Hematopoietic multipotent progenitor cell treated with erythropoietin and hydrocortisone succinate and interleukin-3 and kit ligand, for 4 days (in vitro differentiated cells): ENCODE measurements around the gene CYSRT1.

ENCODE experiments used
- DNase-seq: peaks from one replicate; pipeline ENCODE4 v3.0.0-alpha.2; 2015

CYSRT1 gene

GRCh38 chr9:137273095-137273490 lies 48.1 kb downstream of the CYSRT1 start:
- no peak for DNase-seq

- DNase-seq: no peak
Measured at GRCh38 chr9:137273611-137274320, 48.8 kb downstream of the CYSRT1 start.

GRCh38 chr9:137275203-137275587 lies 50.2 kb downstream of the CYSRT1 start:
- no peak for DNase-seq
